K562 (cell line): ENCODE results near the gene APOBEC3C. TPM values are rescaled to one million over a fixed set of nuclear protein-coding genes. Genes with fewer than 3 reads are reported as not detected.

ENCODE experiments used
- ATAC-seq: fragments of 200-7000 bp; cut with Tn5 transposase; 3 replicates; pipeline ENCODE4 v1.9.1; 2020; ENCODE audit warnings: moderate library complexity
- BruUV-seq: library from RNA; stranded (reverse); fragments of 400-500 nt; replicated peaks from 2 replicates; lab custom pipeline; 2021; lab: Mats Ljungman, UMichigan
- CTCF ChIA-PET: fragments of 300-600 bp; formaldehyde crosslinking; extraction: SDS; loops from one replicate; lab custom pipeline; 2021; ENCODE audit warnings: low intra/inter-chr PET ratio; lab: Yijun Ruan, JAX
- POLR2A ChIA-PET: fragments of 300-600, 350-650 bp; sonication (Branson Sonifier 250); formaldehyde crosslinking; extraction: SDS; loops from one replicate; lab custom pipeline; 2021; ENCODE audit warnings: antibody characterized with exemption, inconsistent platforms; lab: Yijun Ruan, JAX
- DNase-seq, 4 experiments: peaks; one replicate each; pipeline versions ENCODE4 v3.0.0 to v3.0.0-alpha.2; 2011 to 2018; ENCODE audit warnings: low spot score in 3 of 4, mixed read lengths in 3 of 4; ENCODE audit errors: extremely low read depth in 1 of 4
- FAIRE-seq: peaks from 2 replicates; lab custom pipeline; 2011; peaks lifted over from hg19 to GRCh38; lab: Jason Lieb, UNC
- H2AFZ ChIP-seq: 2 replicates; pipeline ENCODE4 v1.6.0; 2011; ENCODE audit warnings: low read depth, low read length, control low read depth, inconsistent platforms
- H3K27ac ChIP-seq: fragments of 200-600 bp; 3 replicates; pipeline ENCODE4 v1.8.0; 2011; ENCODE audit warnings: low read depth, mild to moderate bottlenecking, control low read depth, inconsistent platforms, low read length, moderate library complexity, mixed read lengths; ENCODE audit errors: extremely low read depth
- H3K27me3 ChIP-seq, 2 experiments: fragments of 300-600 bp in 1 of 2; 2 replicates in 1 of 2; 3 replicates in 1 of 2; pipeline versions ENCODE4 v1.6.0 to v1.8.0; 2011; ENCODE audit warnings: inconsistent platforms in 2 of 2, low read length in 2 of 2, mild to moderate bottlenecking in 1 of 2, mixed read lengths in 1 of 2, moderate library complexity in 1 of 2; ENCODE audit not compliant: control insufficient read depth in 2 of 2, insufficient read depth in 2 of 2
- H3K36me3 ChIP-seq: fragments of 300-600 bp; 3 replicates; pipeline ENCODE4 v1.8.0; 2011; ENCODE audit warnings: mild to moderate bottlenecking, low read length, inconsistent platforms; ENCODE audit not compliant: control insufficient read depth, insufficient read depth
- H3K4me1 ChIP-seq, 2 experiments: fragments of 200-600 bp in 1 of 2; replicated peaks in 1 of 2; 2 replicates in 1 of 2; 3 replicates in 1 of 2; pipeline versions ENCODE4 v1.5.1 to v1.8.0; 2011; ENCODE audit warnings: inconsistent platforms in 2 of 2, low read length in 2 of 2, mild to moderate bottlenecking in 1 of 2, mixed read lengths in 1 of 2, moderate library complexity in 1 of 2; ENCODE audit not compliant: control insufficient read depth in 2 of 2, insufficient read depth in 2 of 2
- H3K4me2 ChIP-seq: 2 replicates; pipeline ENCODE4 v1.6.1; 2011; ENCODE audit warnings: low read length, control low read depth, inconsistent platforms, mixed read lengths; ENCODE audit not compliant: insufficient read depth
- H3K4me3 ChIP-seq: fragments of 200-600 bp; sonication (generic), shearing (Covaris generic); 2 replicates; pipeline ENCODE4 v1.5.1; 2016; ENCODE audit warnings: control low read depth, inconsistent platforms
- H3K79me2 ChIP-seq: fragments of 200-600 bp; 3 replicates; pipeline ENCODE4 v1.8.0; 2011; ENCODE audit warnings: low read length, inconsistent platforms; ENCODE audit not compliant: control insufficient read depth, insufficient read depth
- H3K9ac ChIP-seq, 2 experiments: 2 replicates each; pipeline versions ENCODE4 v1.6.0 to v1.6.1; 2011; ENCODE audit warnings: low read depth in 2 of 2, low read length in 2 of 2, control low read depth in 1 of 2, inconsistent platforms in 1 of 2, mild to moderate bottlenecking in 1 of 2, mixed read lengths in 1 of 2; ENCODE audit not compliant: insufficient read depth in 1 of 2
- H3K9me1 ChIP-seq: one replicate; pipeline ENCODE4 v1.6.0; 2011; ENCODE audit warnings: inconsistent platforms, mild to moderate bottlenecking, low read length, moderate library complexity; ENCODE audit not compliant: control insufficient read depth, insufficient read depth
- H3K9me3 ChIP-seq: replicated peaks from 2 replicates; pipeline ENCODE4 v1.5.1; 2011; ENCODE audit warnings: low read depth, low read length, inconsistent platforms; ENCODE audit not compliant: control insufficient read depth, insufficient read depth
- H4K20me1 ChIP-seq: replicated peaks from 2 replicates; pipeline ENCODE4 v1.6.1; 2011; ENCODE audit warnings: low read length, inconsistent platforms, mixed read lengths; ENCODE audit not compliant: control insufficient read depth, insufficient read depth
- ATF7 ChIP-seq: fragments of 450-650 bp; IDR thresholded peaks from 2 replicates; pipeline ENCODE4 v1.7.1; 2014; ENCODE audit warnings: mild to moderate bottlenecking, moderate library complexity
- CTBP1 ChIP-seq: fragments of 450-650 bp; IDR thresholded peaks from 2 replicates; pipeline ENCODE4 v1.6.1; 2016; ENCODE audit warnings: borderline replicate concordance
- HMG20B ChIP-seq: fragments of 250-450 bp; sonication (Bioruptor Pico); IDR thresholded peaks from 2 replicates; pipeline ENCODE4 v1.5.0; 2021; ENCODE audit warnings: mild to moderate bottlenecking
- HOXB6 ChIP-seq: fragments of 250-450 bp; sonication (Bioruptor Pico); IDR thresholded peaks from 2 replicates; pipeline ENCODE4 v1.5.1; 2022; ENCODE audit warnings: mild to moderate bottlenecking, borderline replicate concordance
- L3MBTL2 ChIP-seq: fragments of 450-650 bp; IDR thresholded peaks from 2 replicates; pipeline ENCODE4 v1.6.1; 2016; ENCODE audit warnings: mild to moderate bottlenecking, moderate library complexity
- MAFK ChIP-seq: IDR thresholded peaks from 2 replicates; pipeline ENCODE4 v1.6.1; 2011; ENCODE audit warnings: low read length, improper control_type of control experiment
- MED1 ChIP-seq: sonication (generic); formaldehyde crosslinking; IDR thresholded peaks from 2 replicates; pipeline ENCODE4 v1.8.1; 2023; ENCODE audit warnings: missing genetic modification reagents, borderline replicate concordance
- NCOR1 ChIP-seq: fragments of 450-650 bp; IDR thresholded peaks from 2 replicates; pipeline ENCODE4 v1.6.1; 2016; ENCODE audit warnings: mild to moderate bottlenecking, moderate library complexity
- NR2C2 ChIP-seq, 2 experiments: fragments of 200-800 bp in 1 of 2; sonication (Bioruptor generic) in 1 of 2; sonication (generic) in 1 of 2; formaldehyde crosslinking in 1 of 2; IDR thresholded peaks; 2 replicates each; pipeline versions ENCODE4 v1.6.1 to v1.8.0; 2016 to 2022; ENCODE audit warnings: mild to moderate bottlenecking in 1 of 2, missing compliant biosample characterization in 1 of 2, missing genetic modification characterization in 1 of 2, missing genetic modification reagents in 1 of 2
- PKNOX1 ChIP-seq: fragments of 450-650 bp; IDR thresholded peaks from 2 replicates; pipeline ENCODE4 v1.6.1; 2016
- RCOR1 ChIP-seq, 2 experiments: IDR thresholded peaks; 2 replicates each; pipeline ENCODE4 v1.6.1; 2012; ENCODE audit warnings: low read depth in 2 of 2, low read length in 2 of 2, borderline replicate concordance in 1 of 2, improper control_type of control experiment in 1 of 2
- ZNF263 ChIP-seq: sonication (generic); formaldehyde crosslinking; IDR thresholded peaks from 2 replicates; pipeline ENCODE4 v1.8.0; 2022; ENCODE audit warnings: mild to moderate bottlenecking, missing genetic modification reagents, borderline replicate concordance
- ZNF324 ChIP-seq: fragments of 250-450 bp; sonication (Bioruptor Pico); IDR thresholded peaks from 2 replicates; pipeline ENCODE4 v1.4.0; 2020; ENCODE audit warnings: mild to moderate bottlenecking
- WGBS: fragments of 100-300 bp; shearing (Covaris generic); methylation state at CpG from one replicate; pipeline ENCODE4 v1.1.6; 2016; ENCODE audit warnings: low coverage, mixed read lengths; ENCODE audit not compliant: insufficient coverage; ENCODE audit errors: missing lambda C conversion rate; 5-methylcytosine and 5-hydroxymethylcytosine counted together
- in situ Hi-C: fragments of 300-500 bp; cut with MboI; formaldehyde crosslinking; loops from 4 replicates; pipeline ENCODE4 v1.15.0; 2018; ENCODE audit warnings: inconsistent platforms, mixed read lengths
- intact Hi-C: fragments of 100-400 bp; cut with micrococcal nuclease; formaldehyde crosslinking; loops from 2 replicates; pipeline ENCODE4 v1.14.2; 2022
- polyA plus RNA-seq, 8 experiments: library from polyadenylated mRNA; depleted of rRNA in 4 of 8; stranded (reverse) in 5 of 8; unstranded in 3 of 8; fragments of >200 nt; fragmentation: Nextera tagmentation in 2 of 8; fragmentation: Illumina TruSeq in 1 of 8; extraction: Ambion mirVana in 2 of 8; extraction: Trizol in 1 of 8; gene quantifications; 2 replicates each; pipeline versions ENCODE4 v1.2.1 to v1.2.3, GENCODE V29; 2011 to 2014; ENCODE audit warnings: inconsistent platforms in 1 of 8, missing spikeins in 1 of 8
- total RNA-seq, 7 experiments: library from RNA; depleted of rRNA in 6 of 7; stranded (reverse); fragments of >200 nt in 6 of 7; fragmentation: Illumina TruSeq in 2 of 7; extraction: Trizol in 2 of 7; gene quantifications; 2 replicates each; pipeline versions ENCODE4 v1.2.1 to v1.2.3, GENCODE V29; 2011 to 2021; ENCODE audit warnings: low replicate concordance in 1 of 7
- TF ChIP-seq, protein P1 (sequence below): fragments of 200-800 bp; sonication (Bioruptor generic); IDR thresholded peaks from 2 replicates; pipeline ENCODE4 v1.6.1; 2017; ENCODE audit warnings: missing genetic modification characterization, missing compliant biosample characterization
- TF ChIP-seq, protein P2 (sequence below): sonication (generic); formaldehyde crosslinking; IDR thresholded peaks from 2 replicates; pipeline ENCODE4 v1.8.0; 2022; ENCODE audit warnings: missing genetic modification reagents, mild to moderate bottlenecking, borderline replicate concordance

Gene APOBEC3C
- total and polyA plus RNA-seq, 9 of the 15 experiments (the other 6 are each of a cell fraction or from before 2014, with no cell fraction given), result 12.4 to 285 (median 55.5) TPM

DNA sequence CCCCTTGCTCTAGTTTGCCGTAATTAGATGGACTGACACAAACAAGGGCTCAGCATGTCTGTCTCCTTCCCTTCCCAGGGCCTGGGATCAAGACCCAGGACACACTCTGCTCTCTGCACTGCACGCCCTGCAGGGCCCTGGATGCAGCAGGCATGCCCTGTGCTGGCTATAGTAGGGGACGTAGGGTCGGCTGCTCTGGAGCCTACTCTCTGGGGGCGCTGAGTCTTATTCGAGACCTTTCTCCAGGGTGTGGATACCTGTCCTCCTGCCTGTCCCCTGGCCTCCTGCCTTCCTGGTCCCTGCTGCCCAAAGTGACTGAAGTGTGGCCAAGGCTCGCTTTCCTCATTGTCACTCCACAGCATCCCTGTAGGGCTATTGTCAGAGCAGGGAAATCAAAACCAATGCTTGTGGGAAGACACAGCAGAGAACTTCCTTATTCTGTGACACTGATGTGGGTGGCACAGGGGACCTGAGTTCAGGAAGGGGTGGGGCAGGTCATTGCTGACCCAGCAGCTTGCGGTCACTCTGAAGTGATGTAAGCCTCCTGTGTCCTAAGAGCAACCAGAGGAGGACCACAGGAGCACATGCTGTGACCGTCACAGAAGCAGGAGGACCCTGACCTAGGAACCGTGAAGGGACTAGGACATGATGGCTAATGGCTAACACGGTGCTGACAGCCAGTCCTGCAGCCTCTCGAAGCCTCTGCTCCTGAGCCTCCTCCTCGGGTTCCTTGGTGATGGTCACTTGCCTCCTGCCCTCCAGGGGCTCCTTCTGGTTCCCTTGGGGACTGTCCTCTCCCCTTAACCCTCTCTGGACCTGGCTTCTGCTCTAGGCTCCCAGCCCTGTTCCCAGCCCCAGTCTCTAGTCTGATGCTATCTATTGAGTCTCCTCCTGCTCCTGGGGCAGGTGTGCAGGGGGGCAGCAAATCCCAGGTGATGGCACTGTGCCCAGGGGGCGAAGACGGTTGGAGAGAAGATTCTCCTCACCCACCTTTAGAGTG, 46.3 kb upstream of the APOBEC3C start:
- POLR2A ChIA-PET, result interaction anchor here (0.6 kb wide), 1 partner anchor 247 kb away, joined by 3 read pairs; no protein-coding TSS in a partner anchor
- no peaks in the 10 kb centered on the region for H3K9me1 ChIP-seq
- no peaks in the 10 kb centered on the region for H4K20me1 ChIP-seq
- no peaks in the 10 kb centered on the region for H3K36me3 ChIP-seq
- intact Hi-C loops (no loop called here), in situ Hi-C loops (no loop called here)
- BruUV-seq, result no TSS peak
- H3K27ac ChIP-seq, result no peak overlapping the region
- H3K4me2 ChIP-seq, result no peak overlapping the region
- CTCF ChIA-PET, result interaction anchor here (0.5 kb wide), 1 partner anchor 35 kb away, joined by 4 read pairs; no protein-coding TSS in a partner anchor
- H3K9me3 ChIP-seq, result no peaks in the 10 kb centered on the region
- WGBS, result 13% methylated on average over 13 of the region's 15 CpGs
- no peaks in the 10 kb centered on the region for H3K79me2 ChIP-seq
- no peak overlapping the region for H3K4me3 ChIP-seq
- FAIRE-seq (peak; percentile 11), DNase-seq (peak in 2 of 4 experiments; percentile 36 to 37), ATAC-seq (peak; percentile 65)
- peaks cover 0 to 31% of the 10 kb centered on the region in 2 experiments; a peak in 3 of 5 replicates for H3K27me3 ChIP-seq
- no peak overlapping the region for H2AFZ ChIP-seq
- H3K4me1 ChIP-seq, result peaks cover 10 to 37% of the 10 kb centered on the region in 2 experiments; a peak in 4 of 5 replicates
- H3K9ac ChIP-seq, result peak overlapping the region in 1 of 2 experiments; percentile 48; a peak in 2 of 4 replicates
- TF ChIP-seq HMG20B (CRISPR knock-in tag) (no peak), ZNF324 (CRISPR knock-in tag) (no peak), NR2C2 (CRISPR knock-in tag; IDR thresholded peaks at IDR 0.05) (no peak), NR2C2 (tag; IDR thresholded peaks at IDR 0.05) (peak; percentile 37; the same call in 1 of the 2 replicates), ATF7 (peak; percentile 66; the same call in 1 of the 2 replicates), HOXB6 (CRISPR knock-in tag) (no peak), PKNOX1 (no peak), L3MBTL2 (peak; percentile 20; the same call in 1 of the 2 replicates), MAFK (peak; percentile 67), ZNF263 (CRISPR knock-in tag) (peak; percentile 84), RCOR1 (IDR thresholded peaks at IDR 0.05; ENCODE audit: borderline replicate concordance in 1 of 2, low read depth in 2 of 2, low read length in 2 of 2) (peak in 1 of 2 experiments; percentile 71; a peak in 2 of 4 replicates), MED1 (no peak), NCOR1 (no peak), CTBP1 (peak; percentile 96)
- TF ChIP-seq, protein P1, sequence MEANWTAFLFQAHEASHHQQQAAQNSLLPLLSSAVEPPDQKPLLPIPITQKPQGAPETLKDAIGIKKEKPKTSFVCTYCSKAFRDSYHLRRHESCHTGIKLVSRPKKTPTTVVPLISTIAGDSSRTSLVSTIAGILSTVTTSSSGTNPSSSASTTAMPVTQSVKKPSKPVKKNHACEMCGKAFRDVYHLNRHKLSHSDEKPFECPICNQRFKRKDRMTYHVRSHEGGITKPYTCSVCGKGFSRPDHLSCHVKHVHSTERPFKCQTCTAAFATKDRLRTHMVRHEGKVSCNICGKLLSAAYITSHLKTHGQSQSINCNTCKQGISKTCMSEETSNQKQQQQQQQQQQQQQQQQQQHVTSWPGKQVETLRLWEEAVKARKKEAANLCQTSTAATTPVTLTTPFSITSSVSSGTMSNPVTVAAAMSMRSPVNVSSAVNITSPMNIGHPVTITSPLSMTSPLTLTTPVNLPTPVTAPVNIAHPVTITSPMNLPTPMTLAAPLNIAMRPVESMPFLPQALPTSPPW (CRISPR knock-in tag), result peak; percentile 23; the same call in 1 of the 2 replicates
- TF ChIP-seq, protein P2, sequence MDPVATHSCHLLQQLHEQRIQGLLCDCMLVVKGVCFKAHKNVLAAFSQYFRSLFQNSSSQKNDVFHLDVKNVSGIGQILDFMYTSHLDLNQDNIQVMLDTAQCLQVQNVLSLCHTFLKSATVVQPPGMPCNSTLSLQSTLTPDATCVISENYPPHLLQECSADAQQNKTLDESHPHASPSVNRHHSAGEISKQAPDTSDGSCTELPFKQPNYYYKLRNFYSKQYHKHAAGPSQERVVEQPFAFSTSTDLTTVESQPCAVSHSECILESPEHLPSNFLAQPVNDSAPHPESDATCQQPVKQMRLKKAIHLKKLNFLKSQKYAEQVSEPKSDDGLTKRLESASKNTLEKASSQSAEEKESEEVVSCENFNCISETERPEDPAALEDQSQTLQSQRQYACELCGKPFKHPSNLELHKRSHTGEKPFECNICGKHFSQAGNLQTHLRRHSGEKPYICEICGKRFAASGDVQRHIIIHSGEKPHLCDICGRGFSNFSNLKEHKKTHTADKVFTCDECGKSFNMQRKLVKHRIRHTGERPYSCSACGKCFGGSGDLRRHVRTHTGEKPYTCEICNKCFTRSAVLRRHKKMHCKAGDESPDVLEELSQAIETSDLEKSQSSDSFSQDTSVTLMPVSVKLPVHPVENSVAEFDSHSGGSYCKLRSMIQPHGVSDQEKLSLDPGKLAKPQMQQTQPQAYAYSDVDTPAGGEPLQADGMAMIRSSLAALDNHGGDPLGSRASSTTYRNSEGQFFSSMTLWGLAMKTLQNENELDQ (CRISPR knock-in tag), result no peak
